ENCODE data around the gene JAKMIP1.

The JAKMIP1 gene

DNA sequence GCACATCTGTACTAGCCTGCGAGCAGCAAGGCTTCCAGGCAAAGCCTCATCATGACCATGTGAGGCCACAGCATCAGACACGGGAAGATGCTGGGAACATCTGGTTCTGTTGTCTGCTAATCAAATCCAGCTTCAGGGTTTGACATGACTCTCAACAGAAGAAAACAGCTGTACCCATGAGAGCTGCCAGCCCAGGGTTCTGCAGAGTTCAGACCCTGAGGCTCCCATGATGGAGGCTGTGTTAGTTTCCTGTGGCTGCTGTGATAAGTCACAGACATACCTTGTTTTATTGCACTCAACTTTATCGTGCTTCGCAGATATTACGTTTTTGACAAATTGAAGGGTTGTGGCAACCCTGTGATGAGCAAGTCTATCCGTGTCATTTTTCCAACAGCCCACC is 37.5 kb downstream of the JAKMIP1 start:
- H3F3A ChIP-seq (ENCODE audit: low read depth): no peaks in the 10 kb centered on the region
- no peak overlapping the region for H3K9ac ChIP-seq (ENCODE audit: low read depth, low read length, poor library complexity, severe bottlenecking)
- H3K4me3 ChIP-seq (ENCODE audit: low read length, poor library complexity, severe bottlenecking): no peak overlapping the region
- no peaks in the 10 kb centered on the region for H4K20me1 ChIP-seq (ENCODE audit: insufficient read depth, low read length, poor library complexity, severe bottlenecking)
- H3K4me2 ChIP-seq (ENCODE audit: low read depth, low read length, poor library complexity, severe bottlenecking): no peak overlapping the region
- no peak overlapping the region for H2AFZ ChIP-seq (ENCODE audit: low read length)
- H3K9me2 ChIP-seq (replicated peaks; ENCODE audit: low read depth, low read length): no peaks in the 10 kb centered on the region
- H3K36me3 ChIP-seq (ENCODE audit: insufficient read depth, low read length): no peaks in the 10 kb centered on the region
- peaks cover 9% of the 10 kb centered on the region; the same call in 1 of the 2 replicates for H3K9me3 ChIP-seq (ENCODE audit: insufficient read depth, low read depth, low read length)
- no peaks in the 10 kb centered on the region for H3K79me2 ChIP-seq (ENCODE audit: insufficient read depth, low read length)
- TF ChIP-seq EZH2phosphoT487 (IDR thresholded peaks at IDR 0.05; ENCODE audit: borderline replicate concordance): no peak
- TF ChIP-seq, protein P1, sequence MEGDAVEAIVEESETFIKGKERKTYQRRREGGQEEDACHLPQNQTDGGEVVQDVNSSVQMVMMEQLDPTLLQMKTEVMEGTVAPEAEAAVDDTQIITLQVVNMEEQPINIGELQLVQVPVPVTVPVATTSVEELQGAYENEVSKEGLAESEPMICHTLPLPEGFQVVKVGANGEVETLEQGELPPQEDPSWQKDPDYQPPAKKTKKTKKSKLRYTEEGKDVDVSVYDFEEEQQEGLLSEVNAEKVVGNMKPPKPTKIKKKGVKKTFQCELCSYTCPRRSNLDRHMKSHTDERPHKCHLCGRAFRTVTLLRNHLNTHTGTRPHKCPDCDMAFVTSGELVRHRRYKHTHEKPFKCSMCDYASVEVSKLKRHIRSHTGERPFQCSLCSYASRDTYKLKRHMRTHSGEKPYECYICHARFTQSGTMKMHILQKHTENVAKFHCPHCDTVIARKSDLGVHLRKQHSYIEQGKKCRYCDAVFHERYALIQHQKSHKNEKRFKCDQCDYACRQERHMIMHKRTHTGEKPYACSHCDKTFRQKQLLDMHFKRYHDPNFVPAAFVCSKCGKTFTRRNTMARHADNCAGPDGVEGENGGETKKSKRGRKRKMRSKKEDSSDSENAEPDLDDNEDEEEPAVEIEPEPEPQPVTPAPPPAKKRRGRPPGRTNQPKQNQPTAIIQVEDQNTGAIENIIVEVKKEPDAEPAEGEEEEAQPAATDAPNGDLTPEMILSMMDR (conservative IDR thresholded peaks at IDR 0.05; ENCODE audit: low read length): no peak
- H3K4me1 ChIP-seq (ENCODE audit: insufficient read depth, low read length, poor library complexity, severe bottlenecking): no peaks in the 10 kb centered on the region
- H3K27me3 ChIP-seq (ENCODE audit: insufficient read depth, low read length, poor library complexity, severe bottlenecking): no peaks in the 10 kb centered on the region

DNA sequence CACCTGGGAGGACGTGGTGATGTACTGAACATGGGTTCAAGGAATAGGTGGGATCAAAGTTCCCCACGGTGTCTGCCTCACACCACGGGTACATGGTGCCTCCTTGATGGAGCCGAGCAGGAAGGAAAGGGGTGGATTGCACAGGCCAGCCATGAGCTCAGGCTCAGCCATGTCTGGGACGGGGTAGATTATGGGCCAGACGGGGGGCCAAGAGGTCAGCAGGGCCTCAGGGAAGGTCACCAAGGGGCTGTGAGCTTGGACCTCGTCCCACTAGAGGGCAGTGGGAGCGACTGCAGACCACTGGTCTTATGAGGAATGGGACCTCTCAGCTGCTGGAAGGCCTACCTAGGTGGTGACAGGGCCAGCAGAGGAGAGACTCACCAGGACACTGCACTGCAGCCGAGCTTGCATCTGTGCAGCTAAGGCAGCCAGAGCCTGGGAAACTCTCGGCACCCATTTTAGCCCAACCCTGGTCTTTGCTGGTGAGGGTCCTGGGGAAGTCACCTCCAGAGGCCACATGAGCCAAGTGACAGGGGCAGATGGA is 38.4 kb downstream of the JAKMIP1 start:
- no peak for TF ChIP-seq EZH2phosphoT487 (IDR thresholded peaks at IDR 0.05; ENCODE audit: borderline replicate concordance)
- H3K4me2 ChIP-seq (ENCODE audit: low read depth, low read length, poor library complexity, severe bottlenecking): no peak overlapping the region
- no peaks in the 10 kb centered on the region for H3K4me1 ChIP-seq (ENCODE audit: insufficient read depth, low read length, poor library complexity, severe bottlenecking)
- no peaks in the 10 kb centered on the region for H3K79me2 ChIP-seq (ENCODE audit: insufficient read depth, low read length)
- H3F3A ChIP-seq (ENCODE audit: low read depth): no peaks in the 10 kb centered on the region
- H3K9me3 ChIP-seq (ENCODE audit: insufficient read depth, low read depth, low read length): peaks cover 9% of the 10 kb centered on the region; the same call in 1 of the 2 replicates
- H3K9ac ChIP-seq (ENCODE audit: low read depth, low read length, poor library complexity, severe bottlenecking): no peak overlapping the region
- no peaks in the 10 kb centered on the region for H4K20me1 ChIP-seq (ENCODE audit: insufficient read depth, low read length, poor library complexity, severe bottlenecking)
- H3K4me3 ChIP-seq (ENCODE audit: low read length, poor library complexity, severe bottlenecking): no peak overlapping the region
- no peak overlapping the region for H2AFZ ChIP-seq (ENCODE audit: low read length)
- H3K9me2 ChIP-seq (replicated peaks; ENCODE audit: low read depth, low read length): no peaks in the 10 kb centered on the region
- no peaks in the 10 kb centered on the region for H3K27me3 ChIP-seq (ENCODE audit: insufficient read depth, low read length, poor library complexity, severe bottlenecking)
- H3K36me3 ChIP-seq (ENCODE audit: insufficient read depth, low read length): no peaks in the 10 kb centered on the region

DNA sequence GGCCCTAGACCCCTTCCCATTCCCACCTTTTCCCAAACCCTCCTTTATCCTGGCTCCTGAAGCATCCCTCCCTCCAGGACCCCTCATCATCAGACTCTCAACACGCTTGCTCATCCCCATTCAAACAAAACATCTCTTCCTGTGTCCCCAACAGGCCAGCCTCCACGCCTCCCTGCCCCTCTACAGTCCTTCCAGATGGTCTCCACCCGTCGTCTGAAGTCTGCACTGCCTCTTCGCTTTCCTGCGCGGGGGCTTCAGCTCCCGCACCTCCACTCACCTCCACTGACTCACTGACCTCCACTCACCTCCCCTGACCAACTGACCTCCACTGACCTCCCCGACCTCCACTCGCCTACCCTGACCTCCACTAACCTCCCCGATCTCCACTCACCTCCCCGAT is 39.8 kb downstream of the JAKMIP1 start:
- Histone ChIP-seq H4K20me1 (ENCODE audit: insufficient read depth, low read length, poor library complexity, severe bottlenecking) (no peaks in the 10 kb centered on the region), H3K36me3 (ENCODE audit: insufficient read depth, low read length) (no peaks in the 10 kb centered on the region), H3K79me2 (ENCODE audit: insufficient read depth, low read length) (no peaks in the 10 kb centered on the region), H3K4me3 (ENCODE audit: low read length, poor library complexity, severe bottlenecking) (no peak overlapping the region), H3K9ac (ENCODE audit: low read depth, low read length, poor library complexity, severe bottlenecking) (no peak overlapping the region), H3K4me1 (ENCODE audit: insufficient read depth, low read length, poor library complexity, severe bottlenecking) (no peaks in the 10 kb centered on the region), H3K9me2 (replicated peaks; ENCODE audit: low read depth, low read length) (no peaks in the 10 kb centered on the region), H2AFZ (ENCODE audit: low read length) (no peak overlapping the region), H3K4me2 (ENCODE audit: low read depth, low read length, poor library complexity, severe bottlenecking) (no peak overlapping the region), H3K27me3 (ENCODE audit: insufficient read depth, low read length, poor library complexity, severe bottlenecking) (no peaks in the 10 kb centered on the region), H3F3A (ENCODE audit: low read depth) (no peaks in the 10 kb centered on the region), H3K9me3 (ENCODE audit: insufficient read depth, low read depth, low read length) (peaks cover 9% of the 10 kb centered on the region; the same call in 1 of the 2 replicates)
- no peak for TF ChIP-seq EZH2phosphoT487 (IDR thresholded peaks at IDR 0.05; ENCODE audit: borderline replicate concordance)
- TF ChIP-seq, protein P1 (conservative IDR thresholded peaks at IDR 0.05; ENCODE audit: low read length): no peak

DNA sequence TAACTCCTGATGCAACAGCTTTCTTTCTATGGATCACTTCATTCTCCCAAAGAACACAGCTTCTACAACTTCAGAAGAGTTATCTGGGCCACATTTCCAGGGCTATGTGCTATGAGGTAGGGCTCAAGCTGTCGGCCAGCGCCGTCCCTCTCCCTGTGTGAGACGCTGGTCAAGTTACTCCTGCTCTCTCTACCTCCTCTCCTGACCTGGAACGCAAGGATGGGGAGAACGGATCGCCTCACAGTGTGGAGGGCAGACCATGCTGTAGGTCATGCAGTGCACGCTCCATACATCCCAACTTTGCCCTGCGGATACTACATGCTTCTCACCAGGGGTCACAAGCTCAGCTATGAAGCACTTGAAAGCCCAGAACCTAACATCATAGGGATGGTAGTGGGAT is 42.4 kb downstream of the JAKMIP1 start:
- Histone ChIP-seq H3K36me3 (ENCODE audit: insufficient read depth, low read length) (no peaks in the 10 kb centered on the region), H3K9ac (ENCODE audit: low read depth, low read length, poor library complexity, severe bottlenecking) (no peak overlapping the region), H3K79me2 (ENCODE audit: insufficient read depth, low read length) (no peaks in the 10 kb centered on the region), H3F3A (ENCODE audit: low read depth) (no peaks in the 10 kb centered on the region), H3K9me2 (replicated peaks; ENCODE audit: low read depth, low read length) (no peaks in the 10 kb centered on the region), H3K4me1 (ENCODE audit: insufficient read depth, low read length, poor library complexity, severe bottlenecking) (no peaks in the 10 kb centered on the region), H3K27me3 (ENCODE audit: insufficient read depth, low read length, poor library complexity, severe bottlenecking) (no peaks in the 10 kb centered on the region), H3K4me2 (ENCODE audit: low read depth, low read length, poor library complexity, severe bottlenecking) (no peak overlapping the region), H3K9me3 (ENCODE audit: insufficient read depth, low read depth, low read length) (no peaks in the 10 kb centered on the region; the same call in 1 of the 2 replicates), H3K4me3 (ENCODE audit: low read length, poor library complexity, severe bottlenecking) (no peak overlapping the region), H2AFZ (ENCODE audit: low read length) (no peak overlapping the region), H4K20me1 (ENCODE audit: insufficient read depth, low read length, poor library complexity, severe bottlenecking) (no peaks in the 10 kb centered on the region)
- TF ChIP-seq EZH2phosphoT487 (IDR thresholded peaks at IDR 0.05; ENCODE audit: borderline replicate concordance): no peak
- TF ChIP-seq, protein P1 (conservative IDR thresholded peaks at IDR 0.05; ENCODE audit: low read length): no peak

All from Loucy (cell line).